ENCODE data around the gene RPS15. TPM values are rescaled to one million over a fixed set of nuclear protein-coding genes. Genes with fewer than 3 reads are reported as not detected.

The RPS15 gene
- total and polyA plus RNA-seq, 9 of the 15 experiments (the other 6 are each of a cell fraction or from before 2014, with no cell fraction given) = 605 to 2,791 (median 957) TPM

DNA sequence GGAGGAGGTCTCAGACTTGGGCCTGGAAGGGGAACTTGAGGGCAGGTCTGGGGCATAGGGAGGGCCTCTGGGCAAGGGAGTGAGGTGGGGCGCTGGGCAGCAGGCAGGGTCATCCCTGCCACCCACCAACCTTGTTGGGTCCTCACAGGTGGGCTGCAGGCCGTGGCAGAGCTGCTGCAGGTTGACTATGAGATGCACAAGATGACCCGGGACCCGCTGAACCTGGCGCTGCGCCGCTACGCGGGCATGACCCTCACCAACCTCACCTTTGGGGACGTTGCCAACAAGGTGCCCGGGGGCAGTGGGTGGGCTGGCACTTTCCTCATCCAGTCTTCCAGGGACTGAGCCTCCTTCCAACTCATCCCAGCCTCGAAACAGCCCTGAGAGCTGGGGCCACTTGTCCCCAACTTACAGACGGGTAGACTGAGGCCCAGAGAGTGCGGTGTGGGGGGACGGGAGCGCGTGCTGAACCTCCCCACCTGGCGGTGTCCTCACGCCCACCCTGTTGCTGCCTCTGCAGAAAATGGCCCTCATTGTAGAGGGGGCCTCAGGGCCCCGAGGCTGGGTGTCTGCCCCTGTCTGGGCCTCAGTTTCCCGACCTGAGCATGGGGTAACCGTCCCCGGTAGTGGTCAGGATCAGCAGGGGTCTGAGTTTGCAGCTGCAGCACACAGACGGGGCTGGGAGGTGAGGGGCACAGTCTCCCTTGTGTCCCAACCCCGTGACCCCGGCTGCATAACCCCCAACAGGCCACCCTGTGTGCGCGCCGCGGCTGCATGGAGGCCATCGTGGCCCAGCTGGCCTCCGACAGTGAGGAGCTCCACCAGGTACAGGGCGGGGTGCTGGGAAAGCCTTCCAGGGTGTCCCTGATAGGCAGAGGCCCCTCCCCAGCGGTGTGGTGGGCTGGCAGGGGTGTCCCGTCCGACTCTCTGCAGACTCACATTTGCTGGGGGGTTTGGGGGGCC is 22.1 kb downstream of the RPS15 start (continued):
- TF ChIP-seq, protein P1, sequence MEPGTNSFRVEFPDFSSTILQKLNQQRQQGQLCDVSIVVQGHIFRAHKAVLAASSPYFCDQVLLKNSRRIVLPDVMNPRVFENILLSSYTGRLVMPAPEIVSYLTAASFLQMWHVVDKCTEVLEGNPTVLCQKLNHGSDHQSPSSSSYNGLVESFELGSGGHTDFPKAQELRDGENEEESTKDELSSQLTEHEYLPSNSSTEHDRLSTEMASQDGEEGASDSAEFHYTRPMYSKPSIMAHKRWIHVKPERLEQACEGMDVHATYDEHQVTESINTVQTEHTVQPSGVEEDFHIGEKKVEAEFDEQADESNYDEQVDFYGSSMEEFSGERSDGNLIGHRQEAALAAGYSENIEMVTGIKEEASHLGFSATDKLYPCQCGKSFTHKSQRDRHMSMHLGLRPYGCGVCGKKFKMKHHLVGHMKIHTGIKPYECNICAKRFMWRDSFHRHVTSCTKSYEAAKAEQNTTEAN (CRISPR knock-in tag; IDR thresholded peaks at IDR 0.05) = no peak
- TF ChIP-seq PTTG1 (tag; IDR thresholded peaks at IDR 0.05; ENCODE audit: low read depth) = no peak
- peak; percentile 72 for TF ChIP-seq RBM25 (IDR thresholded peaks at IDR 0.05; ENCODE audit: low read depth, low read length, severe bottlenecking)
- no peak for TF ChIP-seq TCF15 (CRISPR knock-in tag; IDR thresholded peaks at IDR 0.05)
- peak; percentile 27 to 40; a peak in 2 of 4 replicates for TF ChIP-seq KDM1A (IDR thresholded peaks at IDR 0.05)
- no peak for TF ChIP-seq NR3C1 (CRISPR knock-in tag; IDR thresholded peaks at IDR 0.05)
- TF ChIP-seq TAF1 (IDR thresholded peaks at IDR 0.05; ENCODE audit: control insufficient read depth, extremely low read depth, insufficient read depth, low read length, severe bottlenecking) = no peak
- TF ChIP-seq E2F3 (CRISPR knock-in tag; IDR thresholded peaks at IDR 0.05) = no peak
- TF ChIP-seq BCOR (IDR thresholded peaks at IDR 0.05) = peak; percentile 75
- 0 out of 2 replicates have a peak, but pooled peaks have one; percentile 63 for TF ChIP-seq HNRNPL (IDR thresholded peaks at IDR 0.05; ENCODE audit: low read depth, low read length)

Data from K562 (cell line).